PFSK-1 (cell line): Measurements from ENCODE around the gene CBX1.

Experiments
- FOXP2 ChIP-seq: optimal IDR thresholded peaks from 2 replicates; pipeline ENCODE3; 2011; ENCODE audit warnings: borderline replicate concordance, control low read depth, inconsistent platforms; ENCODE audit not compliant: insufficient read depth; ENCODE audit errors: extremely low read length, extremely low read depth
- POLR2AphosphoS5 ChIP-seq: IDR thresholded peaks from 2 replicates; pipeline ENCODE4 v1.6.1; 2012; ENCODE audit warnings: low read depth, mild to moderate bottlenecking, control low read depth, low read length, moderate library complexity
- SIN3A ChIP-seq: IDR thresholded peaks from 2 replicates; pipeline ENCODE4 v1.6.1; 2012; ENCODE audit warnings: mild to moderate bottlenecking, low read length, moderate library complexity, borderline replicate concordance; ENCODE audit not compliant: insufficient read depth
- TAF1 ChIP-seq: IDR thresholded peaks from 2 replicates; pipeline ENCODE4 v1.6.1; 2012; ENCODE audit warnings: low read length, control low read depth, borderline replicate concordance; ENCODE audit not compliant: insufficient read depth
- TF ChIP-seq, protein P1 (sequence below), 2 experiments: IDR thresholded peaks; 2 replicates each; pipeline versions ENCODE4 v1.6.1 to v1.8.0; 2011 to 2012; ENCODE audit warnings: low read depth in 2 of 2, low read length in 2 of 2, control low read depth in 1 of 2, inconsistent platforms in 1 of 2, mild to moderate bottlenecking in 1 of 2, moderate library complexity in 1 of 2; ENCODE audit not compliant: insufficient read depth in 1 of 2

Gene CBX1

DNA sequence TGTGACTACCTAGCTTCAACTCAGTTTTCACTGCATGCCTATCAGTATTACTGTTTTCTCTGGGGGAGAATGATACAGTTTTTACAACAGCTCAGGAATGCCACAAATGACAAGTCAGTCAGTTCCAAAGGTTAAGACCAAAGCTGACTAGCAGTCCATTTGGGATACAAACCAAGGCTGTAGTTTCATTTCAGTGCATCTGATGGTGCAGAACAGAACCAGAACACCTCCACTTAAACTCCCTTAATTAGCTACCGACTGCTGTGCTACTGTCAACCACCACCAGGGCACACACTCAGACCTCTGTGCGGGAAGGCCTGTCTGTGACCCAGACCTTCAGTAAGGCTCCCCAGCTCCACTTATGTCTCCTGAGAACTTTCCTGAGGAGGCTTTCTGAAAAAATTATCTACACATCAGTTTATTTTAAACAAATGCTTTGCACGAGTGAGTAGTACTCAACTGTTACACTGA, 32.8 kb downstream of the CBX1 start:
- TF ChIP-seq TAF1 = no peak

DNA sequence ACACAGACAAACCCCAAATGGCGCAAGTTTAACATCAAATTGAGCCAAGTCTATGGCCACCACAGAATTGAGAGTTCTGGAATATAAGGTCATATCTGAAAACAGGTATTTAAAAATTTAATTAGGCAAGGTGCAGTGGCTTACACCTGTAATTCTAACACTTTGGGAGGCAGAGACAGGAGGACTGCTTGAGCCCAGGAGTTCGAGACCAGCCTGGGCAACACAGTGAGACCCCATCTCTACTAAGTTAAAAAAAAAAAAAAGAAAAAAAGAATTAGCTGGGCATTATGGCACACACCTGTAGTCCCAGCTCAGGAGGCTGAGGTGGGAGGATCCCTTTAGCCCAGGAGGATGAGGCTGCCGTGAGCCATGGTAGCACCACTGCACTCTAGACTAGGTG, 34.0 kb downstream of the CBX1 start:
- no peak for TF ChIP-seq TAF1
- no peak for TF ChIP-seq POLR2AphosphoS5
- TF ChIP-seq FOXP2 = no peak
- TF ChIP-seq SIN3A = no peak
- TF ChIP-seq, protein P1, sequence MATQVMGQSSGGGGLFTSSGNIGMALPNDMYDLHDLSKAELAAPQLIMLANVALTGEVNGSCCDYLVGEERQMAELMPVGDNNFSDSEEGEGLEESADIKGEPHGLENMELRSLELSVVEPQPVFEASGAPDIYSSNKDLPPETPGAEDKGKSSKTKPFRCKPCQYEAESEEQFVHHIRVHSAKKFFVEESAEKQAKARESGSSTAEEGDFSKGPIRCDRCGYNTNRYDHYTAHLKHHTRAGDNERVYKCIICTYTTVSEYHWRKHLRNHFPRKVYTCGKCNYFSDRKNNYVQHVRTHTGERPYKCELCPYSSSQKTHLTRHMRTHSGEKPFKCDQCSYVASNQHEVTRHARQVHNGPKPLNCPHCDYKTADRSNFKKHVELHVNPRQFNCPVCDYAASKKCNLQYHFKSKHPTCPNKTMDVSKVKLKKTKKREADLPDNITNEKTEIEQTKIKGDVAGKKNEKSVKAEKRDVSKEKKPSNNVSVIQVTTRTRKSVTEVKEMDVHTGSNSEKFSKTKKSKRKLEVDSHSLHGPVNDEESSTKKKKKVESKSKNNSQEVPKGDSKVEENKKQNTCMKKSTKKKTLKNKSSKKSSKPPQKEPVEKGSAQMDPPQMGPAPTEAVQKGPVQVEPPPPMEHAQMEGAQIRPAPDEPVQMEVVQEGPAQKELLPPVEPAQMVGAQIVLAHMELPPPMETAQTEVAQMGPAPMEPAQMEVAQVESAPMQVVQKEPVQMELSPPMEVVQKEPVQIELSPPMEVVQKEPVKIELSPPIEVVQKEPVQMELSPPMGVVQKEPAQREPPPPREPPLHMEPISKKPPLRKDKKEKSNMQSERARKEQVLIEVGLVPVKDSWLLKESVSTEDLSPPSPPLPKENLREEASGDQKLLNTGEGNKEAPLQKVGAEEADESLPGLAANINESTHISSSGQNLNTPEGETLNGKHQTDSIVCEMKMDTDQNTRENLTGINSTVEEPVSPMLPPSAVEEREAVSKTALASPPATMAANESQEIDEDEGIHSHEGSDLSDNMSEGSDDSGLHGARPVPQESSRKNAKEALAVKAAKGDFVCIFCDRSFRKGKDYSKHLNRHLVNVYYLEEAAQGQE (IDR thresholded peaks at IDR 0.05; ENCODE audit: insufficient read depth in 1 of 2, low read depth in 2 of 2, low read length in 2 of 2) = no peak

DNA sequence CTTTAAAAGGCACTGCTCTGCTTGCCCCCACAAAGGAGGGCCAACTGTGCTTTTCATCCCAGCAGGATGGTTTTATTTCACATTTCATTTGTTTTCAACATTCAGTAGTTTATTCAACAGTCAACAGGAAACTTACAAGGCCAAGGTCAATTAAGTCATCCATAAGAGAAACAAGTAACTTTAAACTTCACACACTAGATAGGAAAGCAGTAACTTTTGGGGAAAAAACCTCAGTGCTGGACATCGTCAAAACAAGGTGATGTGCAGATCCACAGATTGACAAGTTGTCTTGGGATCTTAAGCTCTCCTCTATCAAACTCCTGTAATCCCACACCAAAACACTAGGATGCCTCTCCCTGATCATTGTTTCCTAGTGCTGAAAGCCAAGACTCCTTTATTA, 34.6 kb downstream of the CBX1 start:
- TF ChIP-seq TAF1 = no peak
- TF ChIP-seq FOXP2 = no peak
- TF ChIP-seq POLR2AphosphoS5 = no peak
- TF ChIP-seq, protein P1 (IDR thresholded peaks at IDR 0.05; ENCODE audit: insufficient read depth in 1 of 2, low read depth in 2 of 2, low read length in 2 of 2) = no peak
- TF ChIP-seq SIN3A = no peak

DNA sequence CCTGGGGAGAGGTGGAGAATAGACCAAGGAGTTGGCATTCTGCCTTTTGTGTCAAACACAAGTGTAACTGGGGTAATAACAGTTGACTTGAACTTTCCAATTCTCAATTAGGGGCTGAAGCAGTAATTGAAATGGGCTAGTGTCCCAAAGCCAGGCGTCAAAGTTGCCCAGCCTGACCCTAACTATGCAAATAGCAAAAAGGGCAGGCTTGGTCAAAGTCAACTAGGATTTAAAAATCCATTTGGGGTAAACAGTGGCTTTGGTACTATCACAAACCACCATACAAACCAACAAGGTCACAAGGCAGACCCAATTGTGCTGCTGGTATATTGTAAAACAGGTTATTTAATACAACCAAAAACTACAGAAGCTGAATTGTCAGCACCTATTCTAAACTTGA, 35.1 kb downstream of the CBX1 start:
- TF ChIP-seq SIN3A (no peak), FOXP2 (no peak), TAF1 (no peak), POLR2AphosphoS5 (no peak)
- TF ChIP-seq, protein P1 (IDR thresholded peaks at IDR 0.05; ENCODE audit: insufficient read depth in 1 of 2, low read depth in 2 of 2, low read length in 2 of 2) = no peak

DNA sequence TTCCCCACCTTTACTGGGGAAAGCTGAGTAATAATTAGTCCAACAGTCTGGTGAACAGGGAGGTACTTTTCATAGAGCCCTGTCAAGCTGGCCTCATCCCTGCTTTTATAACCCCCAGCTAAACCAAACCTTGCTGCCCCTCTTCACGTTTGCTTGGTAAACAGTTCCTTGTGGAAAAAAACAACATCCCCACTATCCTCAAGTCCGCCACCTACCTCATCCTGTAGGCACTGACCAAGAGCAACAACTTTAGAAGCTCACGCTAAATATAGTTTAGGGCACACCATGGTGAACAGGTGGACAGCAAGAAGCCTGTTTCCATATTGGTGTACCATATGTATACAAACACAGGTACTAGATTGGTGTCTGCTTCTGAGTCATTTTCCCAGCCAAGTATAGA, 36.6 kb downstream of the CBX1 start:
- no peak for TF ChIP-seq SIN3A
- TF ChIP-seq, protein P1 (IDR thresholded peaks at IDR 0.05; ENCODE audit: insufficient read depth in 1 of 2, low read depth in 2 of 2, low read length in 2 of 2) = no peak
- TF ChIP-seq POLR2AphosphoS5 = no peak
- TF ChIP-seq FOXP2 = no peak
- no peak for TF ChIP-seq TAF1
